Amygdala (tissue), 56 donors: ENCODE results near the gene CAMK2G.

ENCODE experiments used
- DNase-seq, 56 donors: peaks; one replicate each; lab custom pipeline; 2025; lab: John Stamatoyannopoulos, UW

Gene CAMK2G

GRCh38 chr10:73781879-73782748 is 92.2 kb downstream of the CAMK2G start, which contains the start of gene CHCHD1:
CHCHD1 (plus strand) TSS chr10:73782048; CDS start chr10:73782076, 28 bp downstream.
- peak; percentile 49 to 93 (median 83) for DNase-seq

GRCh38 chr10:73781548-73781878 is 92.8 kb downstream of the CAMK2G start:
- no peak for DNase-seq

- no peak for DNase-seq
Observed at GRCh38 chr10:73780966-73781365, 93.4 kb downstream of the CAMK2G start.

GRCh38 chr10:73780301-73780700 is 94.1 kb downstream of the CAMK2G start:
- no peak for DNase-seq

GRCh38 chr10:73779539-73780197 is 94.7 kb downstream of the CAMK2G start:
- DNase-seq = no peak

GRCh38 chr10:73779018-73779417 is 95.3 kb downstream of the CAMK2G start:
- no peak for DNase-seq

GRCh38 chr10:73774637-73775036 is 99.7 kb downstream of the CAMK2G start:
- no peak for DNase-seq

- DNase-seq = peak in 10 of 56 donors; percentile 7 to 54 (median 44)
Observed at GRCh38 chr10:73773152-73773879, 101.0 kb downstream of the CAMK2G start.

- peak in 55 of 56 donors; percentile 44 to 94 (median 83) for DNase-seq
Observed at GRCh38 chr10:73772281-73773151, 101.8 kb downstream of the CAMK2G start.

GRCh38 chr10:73771722-73772280 is 102.6 kb downstream of the CAMK2G start:
- peak in 8 of 56 donors; percentile 40 to 92 (median 84) for DNase-seq

GRCh38 chr10:73769396-73769795 is 105.0 kb downstream of the CAMK2G start:
- no peak for DNase-seq

GRCh38 chr10:73768881-73769280 is 105.5 kb downstream of the CAMK2G start:
- no peak for DNase-seq

- no peak for DNase-seq
Observed at GRCh38 chr10:73765066-73765465, 109.3 kb downstream of the CAMK2G start.

- DNase-seq = no peak
Observed at GRCh38 chr10:73763343-73763742, 111.0 kb downstream of the CAMK2G start.

GRCh38 chr10:73762915-73763314 is 111.4 kb downstream of the CAMK2G start:
- no peak for DNase-seq
